T47D (cell line): ENCODE data around the gene FCHO1.
A peak's percentile ranks its signal among the peaks of the same experiment; 100 is the strongest.

Source experiments
- DNase-seq, 2 experiments: peaks; one replicate each; pipeline versions ENCODE4 v3.0.0 to v3.0.0-alpha.2; 2011 to 2012; ENCODE audit warnings: low read depth in 1 of 2, low spot score in 1 of 2
- JUND ChIP-seq: IDR thresholded peaks from 2 replicates; pipeline ENCODE4 v1.6.1; 2012; ENCODE audit warnings: low read depth
- in situ Hi-C: cut with HindIII; loops from 2 replicates; pipeline ENCODE4 v1.10.0; 2016; ENCODE audit warnings: low sequenced_read_pairs, low pct_unique_long_range_greater_than_20kb

FCHO1 gene

GRCh38 chr19:17751103-17751911 is at the start of gene FCHO1:
Gene FCHO1, plus strand, starts transcription at chr19:17751477. Its CDS starts 3,688 bp downstream, at chr19:17755165.
- no peak for TF ChIP-seq JUND
- no peak for DNase-seq
- in situ Hi-C loops, result no loop called here

- peak in 1 of 2 experiments; percentile 35 for DNase-seq
- TF ChIP-seq JUND, result no peak
- in situ Hi-C loops, result no loop called here
Measured at GRCh38 chr19:17703824-17704463, 47.3 kb upstream of the FCHO1 start.

GRCh38 chr19:17706750-17707181 is 44.5 kb upstream of the FCHO1 start:
- peak in 1 of 2 experiments; percentile 45 for DNase-seq
- in situ Hi-C loops, result no loop called here

DNA sequence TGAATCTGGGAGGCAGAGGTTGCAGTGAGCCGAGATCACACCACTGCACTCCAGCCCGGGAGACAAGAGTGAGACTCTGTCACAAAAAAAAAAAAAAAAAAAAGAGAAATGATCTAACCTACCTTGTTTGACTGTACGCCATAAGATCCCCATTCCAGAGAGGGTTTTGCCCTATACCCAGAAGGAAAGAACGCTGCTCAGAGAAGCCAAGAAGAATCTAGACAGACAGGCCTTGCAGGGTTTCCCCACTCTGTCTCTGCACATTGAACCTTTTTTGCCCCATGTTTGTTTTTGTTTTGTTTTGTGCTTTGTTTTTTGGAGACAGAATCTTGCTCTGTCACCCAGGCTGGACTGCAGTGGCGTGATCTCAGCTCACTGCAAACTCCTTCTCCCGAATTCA is 39.4 kb upstream of the FCHO1 start:
- in situ Hi-C loops, result no loop called here

More at GRCh38 chr19:17706750-17707181, 44.5 kb upstream of the FCHO1 start:
- no peak for TF ChIP-seq JUND

DNA sequence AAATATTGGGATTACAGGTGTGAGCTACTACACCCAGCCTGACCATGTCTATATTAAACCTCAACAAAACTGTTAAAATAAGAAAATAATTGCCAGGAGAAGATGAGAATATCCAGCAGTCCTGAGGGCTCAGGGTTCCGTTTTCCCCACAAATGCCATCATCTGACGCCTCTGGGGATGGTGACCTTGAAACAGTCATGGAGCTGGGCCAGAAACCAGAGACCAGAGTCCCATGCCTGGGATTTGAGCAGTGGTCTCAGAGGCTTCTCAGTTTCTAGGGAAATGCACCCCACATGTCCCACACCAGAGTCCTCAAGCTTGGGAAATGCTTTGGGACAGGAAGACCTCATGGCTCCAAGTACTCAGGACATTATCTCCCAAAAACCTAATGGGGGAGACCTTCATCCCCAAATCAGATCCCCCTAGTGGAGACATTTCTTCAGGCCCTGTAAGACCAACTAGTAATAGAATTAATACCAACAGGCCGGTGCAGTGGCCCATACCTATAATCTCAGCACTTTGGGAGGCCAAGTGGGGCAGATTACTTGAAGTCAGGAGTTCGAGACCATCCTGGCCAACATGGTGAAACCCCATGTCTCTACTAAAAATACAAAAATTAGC is 34.9 kb upstream of the FCHO1 start:
- in situ Hi-C loops, result no loop called here
- TF ChIP-seq JUND, result no peak
- no peak for DNase-seq

More for the DNA sequence above, 39.4 kb upstream of the FCHO1 start:
- no peak for TF ChIP-seq JUND
- peak in 1 of 2 experiments; percentile 81 for DNase-seq

- no peak for TF ChIP-seq JUND
- in situ Hi-C loops, result no loop called here
- DNase-seq, result no peak
Measured at GRCh38 chr19:17718550-17718946, 32.7 kb upstream of the FCHO1 start.

GRCh38 chr19:17718947-17719711 is 32.1 kb upstream of the FCHO1 start, which contains the start of gene MAP1S:
Gene MAP1S, plus strand, starts transcription at chr19:17719480. Its CDS starts 23 bp downstream, at chr19:17719503.
- no peak for TF ChIP-seq JUND
- DNase-seq, result peak; percentile 29 to 71
- in situ Hi-C loops, result no loop called here

DNA sequence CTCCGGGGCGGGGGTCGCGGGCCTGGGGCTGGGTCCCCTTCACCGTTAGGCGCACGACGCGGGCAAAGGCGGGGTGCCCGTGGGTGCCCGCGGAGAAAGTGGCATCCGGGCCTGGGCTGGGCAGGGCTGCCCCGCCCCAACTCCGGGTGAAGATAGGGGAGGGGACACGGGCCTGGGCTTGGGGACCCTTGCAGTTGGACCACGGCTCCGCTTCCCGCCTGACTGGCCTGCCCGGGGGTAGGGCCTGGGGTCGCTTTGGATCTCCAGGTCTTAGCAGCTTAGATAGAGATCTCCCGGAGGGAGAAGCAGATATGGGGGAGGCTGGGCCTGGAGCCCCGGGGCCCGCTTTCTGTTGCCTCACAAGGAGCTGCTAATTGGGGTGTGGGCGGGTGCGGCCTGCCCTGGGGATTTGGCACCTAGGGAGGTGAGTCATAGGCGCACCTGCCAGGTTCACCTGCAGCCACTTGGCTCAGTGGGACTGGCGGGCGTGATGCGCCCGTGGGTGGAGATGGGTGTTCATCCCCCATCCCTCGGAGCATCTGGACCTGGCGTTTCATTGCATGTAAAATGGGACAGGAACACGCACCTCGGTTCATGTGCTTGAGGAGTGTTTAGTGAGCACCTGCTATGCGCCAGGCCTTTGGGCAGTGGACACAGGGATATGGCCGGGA is 31.4 kb upstream of the FCHO1 start:
- in situ Hi-C loops, result no loop called here
- peak; percentile 47 to 51 for DNase-seq
- no peak for TF ChIP-seq JUND

- no peak for TF ChIP-seq JUND
- in situ Hi-C loops, result no loop called here
- DNase-seq, result no peak
Measured at GRCh38 chr19:17720440-17720839, 30.8 kb upstream of the FCHO1 start.

- in situ Hi-C loops, result no loop called here
- TF ChIP-seq JUND, result no peak
- DNase-seq, result no peak
Measured at GRCh38 chr19:17721111-17721628, 30.1 kb upstream of the FCHO1 start.

DNA sequence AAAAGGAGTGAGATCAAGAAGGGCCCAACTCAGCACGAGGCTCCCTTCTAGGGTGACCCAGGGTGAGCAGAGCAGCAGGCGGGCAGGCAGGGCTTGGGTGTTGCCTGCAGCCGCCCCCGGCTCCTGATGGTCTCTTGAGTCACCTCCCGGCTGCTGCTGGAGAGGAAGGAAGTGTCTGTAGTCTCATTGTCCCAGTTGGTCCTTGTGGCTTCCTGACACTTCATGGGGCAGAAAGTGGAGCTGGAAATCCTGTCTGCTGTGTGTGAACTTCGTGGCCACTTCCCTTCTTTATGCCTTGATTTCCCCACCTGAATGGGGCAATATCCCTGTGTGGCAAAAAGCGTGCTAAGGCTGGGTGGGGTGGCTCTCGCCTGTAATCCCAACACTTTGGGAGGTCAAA is 29.5 kb upstream of the FCHO1 start:
- DNase-seq, result no peak
- in situ Hi-C loops, result no loop called here

More for the DNA sequence above, 29.5 kb upstream of the FCHO1 start:
- no peak for TF ChIP-seq JUND
